Measurements from ENCODE around the gene CWC27.

CWC27 gene

GRCh38 chr5:64768358-64769312, at the start of gene CWC27, which contains the start of gene SREK1IP1 (continued):
- TF ChIP-seq ZNF221 (tag by site-specific recombination; IDR thresholded peaks at IDR 0.05; ENCODE audit: borderline replicate concordance) (no peak), ZNF311 (tag by site-specific recombination; IDR thresholded peaks at IDR 0.05; ENCODE audit: borderline replicate concordance) (no peak), YY1 (tag by site-specific recombination; IDR thresholded peaks at IDR 0.05) (peak; percentile 95), ZNF266 (tag by site-specific recombination; IDR thresholded peaks at IDR 0.05; ENCODE audit: low read depth) (no peak), ZNF24 (tag by site-specific recombination; IDR thresholded peaks at IDR 0.05) (peak; percentile 80; the same call in 1 of the 2 replicates), YY2 (tag by site-specific recombination; IDR thresholded peaks at IDR 0.05) (peak; percentile 93), ZNF350 (tag by site-specific recombination; IDR thresholded peaks at IDR 0.05) (no peak), ZSCAN23 (tag by site-specific recombination; IDR thresholded peaks at IDR 0.05) (no peak; the same call in 1 of the 2 replicates), ZNF174 (tag by site-specific recombination; IDR thresholded peaks at IDR 0.05) (no peak), ZNF19 (tag by site-specific recombination; IDR thresholded peaks at IDR 0.05; ENCODE audit: low read depth) (no peak), TCF7L2 (IDR thresholded peaks at IDR 0.05; ENCODE audit: borderline replicate concordance, low read depth, low read length) (peak; percentile 69), ZNF202 (tag by site-specific recombination; IDR thresholded peaks at IDR 0.05; ENCODE audit: borderline replicate concordance) (no peak), ZNF645 (tag by site-specific recombination; IDR thresholded peaks at IDR 0.05) (no peak), ZNF394 (tag by site-specific recombination; IDR thresholded peaks at IDR 0.05; ENCODE audit: borderline replicate concordance) (peak; percentile 66; the same call in 1 of the 2 replicates), ZNF558 (tag by site-specific recombination; IDR thresholded peaks at IDR 0.05) (0 out of 2 replicates have a peak, but pooled peaks have one; percentile 73), OVOL3 (tag by site-specific recombination; IDR thresholded peaks at IDR 0.05) (no peak), ZNF76 (tag by site-specific recombination; IDR thresholded peaks at IDR 0.05; ENCODE audit: borderline replicate concordance, low read depth) (peak; percentile 84), ZBTB11 (tag by site-specific recombination; conservative IDR thresholded peaks at IDR 0.05; ENCODE audit: low read depth) (peak; percentile 100), ZNF544 (tag by site-specific recombination; IDR thresholded peaks at IDR 0.05) (no peak), ZNF155 (tag by site-specific recombination; IDR thresholded peaks at IDR 0.05) (no peak), ZNF391 (tag by site-specific recombination; IDR thresholded peaks at IDR 0.05; ENCODE audit: borderline replicate concordance, low read depth) (peak; percentile 96), GLI2 (tag by site-specific recombination; IDR thresholded peaks at IDR 0.05; ENCODE audit: borderline replicate concordance, low read depth) (no peak), ZNF561 (tag by site-specific recombination; IDR thresholded peaks at IDR 0.05; ENCODE audit: borderline replicate concordance) (peak; percentile 14; the same call in 1 of the 2 replicates), ZNF324 (tag by site-specific recombination; IDR thresholded peaks at IDR 0.05) (peak; percentile 86), KLF9 (tag by site-specific recombination; IDR thresholded peaks at IDR 0.05; ENCODE audit: low read depth) (no peak), ZNF416 (tag by site-specific recombination; IDR thresholded peaks at IDR 0.05) (no peak), ZNF404 (tag by site-specific recombination; IDR thresholded peaks at IDR 0.05) (no peak), ZSCAN30 (tag by site-specific recombination; IDR thresholded peaks at IDR 0.05) (peak; percentile 30), ZNF776 (tag by site-specific recombination; IDR thresholded peaks at IDR 0.05; ENCODE audit: borderline replicate concordance) (no peak)
- TF ChIP-seq, protein P1, sequence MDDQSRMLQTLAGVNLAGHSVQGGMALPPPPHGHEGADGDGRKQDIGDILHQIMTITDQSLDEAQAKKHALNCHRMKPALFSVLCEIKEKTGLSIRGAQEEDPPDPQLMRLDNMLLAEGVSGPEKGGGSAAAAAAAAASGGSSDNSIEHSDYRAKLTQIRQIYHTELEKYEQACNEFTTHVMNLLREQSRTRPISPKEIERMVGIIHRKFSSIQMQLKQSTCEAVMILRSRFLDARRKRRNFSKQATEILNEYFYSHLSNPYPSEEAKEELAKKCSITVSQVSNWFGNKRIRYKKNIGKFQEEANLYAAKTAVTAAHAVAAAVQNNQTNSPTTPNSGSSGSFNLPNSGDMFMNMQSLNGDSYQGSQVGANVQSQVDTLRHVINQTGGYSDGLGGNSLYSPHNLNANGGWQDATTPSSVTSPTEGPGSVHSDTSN (CRISPR knock-in tag; IDR thresholded peaks at IDR 0.05) = no peak
- TF ChIP-seq, protein P2, sequence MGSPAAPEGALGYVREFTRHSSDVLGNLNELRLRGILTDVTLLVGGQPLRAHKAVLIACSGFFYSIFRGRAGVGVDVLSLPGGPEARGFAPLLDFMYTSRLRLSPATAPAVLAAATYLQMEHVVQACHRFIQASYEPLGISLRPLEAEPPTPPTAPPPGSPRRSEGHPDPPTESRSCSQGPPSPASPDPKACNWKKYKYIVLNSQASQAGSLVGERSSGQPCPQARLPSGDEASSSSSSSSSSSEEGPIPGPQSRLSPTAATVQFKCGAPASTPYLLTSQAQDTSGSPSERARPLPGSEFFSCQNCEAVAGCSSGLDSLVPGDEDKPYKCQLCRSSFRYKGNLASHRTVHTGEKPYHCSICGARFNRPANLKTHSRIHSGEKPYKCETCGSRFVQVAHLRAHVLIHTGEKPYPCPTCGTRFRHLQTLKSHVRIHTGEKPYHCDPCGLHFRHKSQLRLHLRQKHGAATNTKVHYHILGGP (tag by site-specific recombination; IDR thresholded peaks at IDR 0.05) = no peak; the same call in 1 of the 2 replicates
- TF ChIP-seq, protein P3, sequence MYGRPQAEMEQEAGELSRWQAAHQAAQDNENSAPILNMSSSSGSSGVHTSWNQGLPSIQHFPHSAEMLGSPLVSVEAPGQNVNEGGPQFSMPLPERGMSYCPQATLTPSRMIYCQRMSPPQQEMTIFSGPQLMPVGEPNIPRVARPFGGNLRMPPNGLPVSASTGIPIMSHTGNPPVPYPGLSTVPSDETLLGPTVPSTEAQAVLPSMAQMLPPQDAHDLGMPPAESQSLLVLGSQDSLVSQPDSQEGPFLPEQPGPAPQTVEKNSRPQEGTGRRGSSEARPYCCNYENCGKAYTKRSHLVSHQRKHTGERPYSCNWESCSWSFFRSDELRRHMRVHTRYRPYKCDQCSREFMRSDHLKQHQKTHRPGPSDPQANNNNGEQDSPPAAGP (tag by site-specific recombination; IDR thresholded peaks at IDR 0.05) = peak; percentile 77
